ENCODE measurements around the gene B4GALNT3. TPM values are rescaled to one million over a fixed set of nuclear protein-coding genes. Genes with fewer than 3 reads are reported as not detected.

Gene B4GALNT3
- total RNA-seq, 1 experiment from 2014 or later: 23.3 TPM

- peak; percentile 89 for DNase-seq
- H3K27ac Mint-ChIP-seq: peak overlapping the region in 1 of 3 experiments; percentile 60; a peak in 2 of 7 replicates
Measured at GRCh38 chr12:570435-570920, 110.7 kb downstream of the B4GALNT3 start.

More at GRCh38 chr12:570435-570920, 110.7 kb downstream of the B4GALNT3 start:
- Histone ChIP-seq H3K27me3 (ENCODE audit: insufficient read depth, low read length) (no peaks in the 10 kb centered on the region), H3K14ac (ENCODE audit: insufficient read depth, low read length) (peak overlapping the region; percentile 49), H3K4me1 (ENCODE audit: insufficient read depth, low read length) (no peaks in the 10 kb centered on the region; the same call in 1 of the 2 replicates), H2AK5ac (ENCODE audit: insufficient read length, low read length) (no peak overlapping the region), H3K79me2 (ENCODE audit: insufficient read depth, low read length) (no peaks in the 10 kb centered on the region), H3K79me1 (ENCODE audit: insufficient read depth, low read depth, low read length, poor library complexity, severe bottlenecking) (no peaks in the 10 kb centered on the region), H3K18ac (ENCODE audit: insufficient read length, low read depth, low read length) (no peak overlapping the region), H3T11ph (ENCODE audit: low read length) (no peak overlapping the region), H3K23me2 (ENCODE audit: insufficient read length, low read depth, low read length, poor library complexity, severe bottlenecking) (peaks cover 11% of the 10 kb centered on the region), H2BK15ac (ENCODE audit: low read depth, low read length) (no peak overlapping the region), H3K9ac (ENCODE audit: extremely low read depth, insufficient read length, low read length) (no peak overlapping the region), H2BK120ac (ENCODE audit: low read depth, low read length, poor library complexity, severe bottlenecking) (no peak overlapping the region), H3K27ac (ENCODE audit: insufficient read length, low read depth, low read length) (no peak overlapping the region), H3K23ac (ENCODE audit: insufficient read length, low read depth, low read length) (no peak overlapping the region), H4K91ac (ENCODE audit: insufficient read length, low read depth, low read length) (no peak overlapping the region), H2BK5ac (ENCODE audit: insufficient read length, low read length) (no peak overlapping the region), H2BK20ac (ENCODE audit: low read depth, low read length, poor library complexity, severe bottlenecking) (no peak overlapping the region), H3K4ac (ENCODE audit: low read depth, low read length) (no peak overlapping the region), H3K9me3 (ENCODE audit: control insufficient read depth, low read depth, low read length) (no peaks in the 10 kb centered on the region), H4K8ac (replicated peaks; ENCODE audit: insufficient read length, low read depth, low read length) (no peak overlapping the region), H4K5ac (ENCODE audit: insufficient read length, low read depth, low read length) (no peak overlapping the region), H4K20me1 (ENCODE audit: control insufficient read depth, insufficient read depth, insufficient read length) (no peaks in the 10 kb centered on the region), H3K4me2 (ENCODE audit: insufficient read depth, insufficient read length, low read length) (peak overlapping the region; percentile 73), H2BK12ac (ENCODE audit: insufficient read length, low read depth, low read length) (no peak overlapping the region), H3K56ac (ENCODE audit: insufficient read length, low read depth, low read length) (no peak overlapping the region), H2AFZ (ENCODE audit: low read length) (peak overlapping the region; percentile 57)
- no peak for TF ChIP-seq CTCF (conservative IDR thresholded peaks at IDR 0.05)
- peaks cover 2 to 6% of the 10 kb centered on the region in 2 experiments; a peak in 2 of 5 replicates for H3K9me3 Mint-ChIP-seq
- peak overlapping the region; percentile 75 to 80 for H3K4me3 Mint-ChIP-seq
- H3K27me3 Mint-ChIP-seq (ENCODE audit: low read depth): peaks cover 14% of the 10 kb centered on the region
- no CpG with 5 or more reads among the region's 22 CpGs for WGBS (ENCODE audit: extremely low coverage, insufficient read length, low lambda C conversion rate)
- H3K4me1 Mint-ChIP-seq: peaks cover 14 to 17% of the 10 kb centered on the region in 2 experiments
- peaks cover 0 to 2% (median 0%) of the 10 kb centered on the region in 3 experiments; a peak in 3 of 7 replicates for H3K36me3 Mint-ChIP-seq (ENCODE audit: insufficient read depth in 1 of 3, low read depth in 3 of 3)

Measured in H9 (cell line).